GM19467 (cell line): ENCODE measurements around the gene GRIK4.

Experiments
- ATAC-seq: cut with Tn5 transposase; IDR thresholded peaks from one replicate; pipeline ENCODE4 v1.9.1; 2021; ENCODE audit warnings: mild to moderate bottlenecking, moderate library complexity; ENCODE audit not compliant: unreplicated experiment

The GRIK4 gene

DNA sequence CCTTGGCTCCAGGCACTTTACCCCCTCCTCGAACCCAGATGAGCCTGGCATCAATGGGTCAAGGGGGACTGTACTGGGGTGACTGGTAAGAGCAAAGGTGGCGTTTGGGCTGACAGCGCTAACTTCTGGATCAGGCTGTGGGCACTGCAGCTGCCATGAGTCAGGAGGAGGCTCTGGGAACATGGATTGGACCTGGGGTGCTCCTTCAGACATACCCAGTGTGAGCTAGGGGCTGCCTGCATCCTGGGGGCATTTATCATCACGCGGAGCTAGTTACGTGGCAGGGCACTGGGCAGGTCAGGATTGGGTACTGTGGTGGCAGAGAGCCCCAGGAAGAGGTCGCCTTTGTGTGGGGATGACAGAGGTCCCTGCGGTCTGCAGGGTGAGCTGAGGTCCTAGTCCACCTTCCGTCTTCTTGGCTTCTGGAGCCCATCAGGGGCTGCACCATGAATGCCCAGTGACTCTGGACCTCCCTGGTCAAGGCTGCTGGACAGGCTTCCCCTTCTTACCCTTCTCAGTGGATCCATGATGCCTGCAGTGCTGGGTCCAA is 13.1 kb downstream of the GRIK4 start:
- no peak for ATAC-seq

DNA sequence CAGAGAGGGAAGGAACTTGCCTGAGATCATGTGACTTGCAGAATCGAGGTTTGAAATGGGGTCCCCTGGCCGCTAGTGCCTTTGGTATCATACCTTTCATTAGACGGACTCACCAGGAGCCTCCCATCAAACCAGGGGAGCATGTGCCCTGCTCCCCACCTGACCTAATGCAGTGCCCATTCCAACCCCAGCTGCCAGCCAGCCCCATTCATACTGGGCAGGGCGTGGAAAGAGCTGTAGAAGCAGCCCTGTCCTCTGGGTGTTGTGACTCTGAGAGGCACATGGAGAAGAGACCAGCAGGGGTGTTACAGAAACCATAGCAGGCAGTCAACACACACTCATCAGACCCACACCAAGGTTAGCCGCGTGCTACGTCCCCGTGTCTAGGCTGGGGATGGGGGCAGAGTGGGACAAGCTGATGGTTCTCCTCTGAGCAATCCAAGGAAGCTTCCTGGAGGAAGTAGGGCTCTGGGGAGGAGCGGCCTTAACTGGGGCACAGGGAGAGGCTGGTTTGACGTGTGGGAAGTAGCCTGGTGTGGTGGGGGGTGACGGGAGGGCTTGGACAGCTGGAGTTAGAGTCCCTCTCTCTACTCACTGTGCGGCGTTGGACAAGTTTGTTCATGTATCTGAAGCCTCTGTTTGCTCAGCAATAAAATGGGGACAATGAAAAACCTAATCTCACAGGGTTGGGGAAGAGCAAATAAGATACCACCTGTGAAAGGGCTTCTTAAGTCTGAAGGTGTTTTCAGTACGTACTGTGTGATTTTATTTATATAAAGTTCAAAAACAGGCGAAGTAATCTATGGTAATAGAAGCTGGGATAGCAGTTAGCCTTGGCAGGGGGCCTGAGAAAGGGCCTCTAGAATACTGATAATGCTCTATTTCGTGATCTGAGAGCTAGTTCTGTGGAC is 14.0 kb downstream of the GRIK4 start:
- ATAC-seq, result no peak

DNA sequence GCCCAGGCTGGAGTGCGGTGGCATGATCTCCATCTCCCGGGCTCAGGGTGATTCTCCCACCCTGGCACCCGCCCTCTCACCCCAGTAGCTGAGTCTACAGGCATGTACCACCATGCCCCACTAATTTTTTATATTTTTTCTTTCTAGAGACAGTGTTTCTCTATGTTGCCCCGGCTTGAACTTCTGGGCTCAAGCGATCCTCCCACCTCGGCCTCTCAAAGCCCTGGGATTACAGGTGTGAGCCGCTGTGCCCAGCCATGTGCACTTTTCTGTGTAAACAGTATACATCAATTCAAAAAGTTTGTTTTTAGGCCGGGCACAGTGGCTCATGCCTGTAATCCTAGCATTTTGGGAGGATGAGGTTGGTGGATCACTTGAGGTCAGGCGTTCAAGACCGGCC is 14.7 kb downstream of the GRIK4 start:
- ATAC-seq, result no peak

DNA sequence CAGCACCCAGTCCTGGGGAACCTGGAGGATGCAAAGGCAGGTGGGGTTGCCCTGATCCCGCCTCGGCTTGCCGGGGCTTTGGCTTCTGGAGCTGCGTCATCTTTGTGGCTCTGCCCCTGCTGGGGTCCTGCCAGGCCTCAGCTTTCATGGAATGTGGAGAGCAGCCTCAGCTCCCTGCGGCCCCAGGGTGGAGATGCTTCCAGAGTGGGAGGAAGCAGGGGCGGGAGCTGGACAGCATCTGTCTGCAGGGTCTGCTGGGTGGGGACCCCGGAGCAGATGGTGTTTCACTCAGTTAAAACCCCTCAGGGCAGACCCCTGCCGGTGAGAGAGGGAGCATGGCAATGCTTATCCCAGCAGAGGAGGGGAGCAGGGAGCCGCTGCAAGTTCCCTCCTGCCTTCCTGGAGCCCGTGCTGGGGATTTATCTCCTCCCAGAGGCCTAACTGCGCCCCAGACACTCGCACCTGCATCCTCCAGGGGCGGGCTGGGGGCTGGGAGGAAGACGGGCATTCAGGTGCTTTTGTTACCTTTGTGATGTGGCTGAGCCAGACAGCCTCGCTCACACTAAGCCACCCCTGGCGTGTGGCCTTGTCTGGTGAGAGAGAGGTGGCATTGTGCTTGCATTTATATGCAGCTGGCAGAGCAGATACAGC is 15.7 kb downstream of the GRIK4 start:
- ATAC-seq, result no peak

DNA sequence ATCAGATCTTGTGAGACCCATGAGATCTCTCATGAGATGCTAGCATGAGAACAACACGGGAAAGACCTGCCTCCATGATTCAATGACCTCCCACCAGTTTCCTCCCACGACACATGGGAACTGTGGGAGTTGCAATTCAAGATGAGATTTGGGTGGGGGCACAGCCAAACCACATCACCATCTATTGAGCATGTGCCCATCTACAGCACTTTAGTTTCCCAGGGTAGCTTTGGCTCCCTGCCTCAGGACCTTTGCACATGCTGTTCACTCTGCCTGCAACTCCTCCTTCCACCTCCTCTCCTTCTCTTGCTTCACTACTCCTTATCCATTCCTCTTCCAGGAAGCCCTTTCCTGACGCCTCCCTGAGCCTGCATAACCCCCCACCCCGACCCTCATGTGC is 17.2 kb downstream of the GRIK4 start:
- ATAC-seq, result no peak

DNA sequence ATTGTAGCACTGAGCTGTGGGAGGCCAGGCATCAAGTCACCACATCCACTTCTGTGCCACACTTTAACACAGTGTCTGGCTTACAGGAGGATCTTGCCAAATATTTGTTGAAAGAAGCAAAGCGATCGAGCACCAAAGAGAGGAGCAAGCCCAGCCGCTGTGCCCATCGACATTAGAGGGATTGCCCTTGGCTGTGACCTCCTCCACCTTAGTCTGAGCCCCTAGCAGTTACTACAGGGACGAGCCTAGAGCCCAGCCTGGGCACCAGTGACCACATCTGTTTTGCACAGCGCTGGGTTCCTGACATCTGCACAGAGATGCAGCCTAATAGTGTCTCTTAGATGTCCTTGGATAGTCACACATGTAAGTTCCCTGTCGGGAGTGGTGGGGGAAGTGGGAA is 17.7 kb downstream of the GRIK4 start:
- no peak for ATAC-seq

DNA sequence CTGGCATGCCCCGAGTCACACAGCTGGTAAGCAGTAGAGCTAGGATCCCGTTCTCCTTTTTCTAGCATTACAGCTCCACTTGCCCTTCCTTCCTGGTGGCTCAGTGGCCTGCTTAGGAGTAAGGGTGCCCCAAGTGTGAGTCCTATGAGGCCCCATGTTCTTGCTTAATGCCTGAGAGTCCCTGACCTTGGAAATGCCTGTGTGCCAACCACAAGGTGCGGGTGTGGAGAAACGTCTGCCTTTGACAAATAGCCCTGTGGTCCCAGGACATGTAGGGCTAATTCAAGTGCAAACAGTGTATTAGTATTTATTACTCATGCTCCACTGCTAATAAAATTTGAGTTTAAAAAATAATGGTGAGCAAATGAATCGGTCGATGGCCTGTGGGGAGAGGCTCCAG is 18.4 kb downstream of the GRIK4 start:
- no peak for ATAC-seq

DNA sequence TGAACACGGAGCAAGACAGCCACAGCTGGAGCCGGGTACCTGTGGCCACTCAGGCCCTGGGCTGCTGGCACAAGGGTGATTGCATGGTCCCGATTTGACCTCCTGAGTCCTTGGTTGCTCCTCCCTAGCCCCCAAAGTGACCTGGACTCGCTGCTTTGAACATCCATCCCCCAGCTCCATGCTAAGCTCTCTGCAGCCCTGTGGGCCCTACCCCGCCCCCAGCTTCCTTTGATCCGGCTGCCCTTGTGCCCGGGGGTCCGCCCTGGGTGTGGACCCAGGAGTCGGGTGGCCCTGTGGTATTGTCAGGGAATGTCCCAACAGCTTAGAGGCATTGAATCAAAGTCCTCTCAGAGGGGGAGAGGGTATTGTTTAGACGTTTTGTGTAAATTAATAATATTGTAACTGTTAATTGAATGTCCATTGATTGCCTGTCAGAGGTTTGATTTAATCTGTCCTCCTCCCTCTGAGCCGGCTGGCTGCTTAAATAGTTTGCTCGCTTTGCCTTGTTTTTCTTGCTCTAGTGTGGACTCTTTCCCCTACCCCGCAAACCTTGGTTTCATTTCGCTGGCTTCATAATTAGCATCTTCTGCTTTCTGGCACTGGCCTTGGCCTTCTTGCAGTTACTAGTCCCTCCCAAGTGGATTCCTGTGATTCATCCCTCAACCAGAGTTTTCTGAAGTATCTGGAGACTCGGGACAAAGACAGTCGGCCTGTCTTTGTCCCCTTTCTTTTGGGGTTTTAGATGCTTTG is 20.7 kb downstream of the GRIK4 start:
- no peak for ATAC-seq

DNA sequence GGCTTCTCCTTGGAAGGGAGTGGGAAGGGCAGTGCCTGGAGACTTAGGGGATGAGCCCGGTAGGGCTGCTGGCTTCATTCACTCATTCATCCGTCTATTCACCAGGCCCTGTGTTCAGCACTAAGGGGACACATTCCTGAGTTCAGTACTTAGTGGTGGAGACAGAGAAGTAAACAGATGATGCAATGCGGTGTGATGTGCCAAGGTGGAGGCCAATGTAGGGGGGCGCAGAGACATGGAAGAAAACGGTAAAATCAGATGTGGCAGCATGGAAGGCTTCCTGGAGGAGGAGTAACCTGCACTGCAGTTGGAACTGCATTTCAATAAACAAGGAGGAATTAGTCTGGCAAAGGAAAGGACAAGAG is 21.3 kb downstream of the GRIK4 start:
- no peak for ATAC-seq

DNA sequence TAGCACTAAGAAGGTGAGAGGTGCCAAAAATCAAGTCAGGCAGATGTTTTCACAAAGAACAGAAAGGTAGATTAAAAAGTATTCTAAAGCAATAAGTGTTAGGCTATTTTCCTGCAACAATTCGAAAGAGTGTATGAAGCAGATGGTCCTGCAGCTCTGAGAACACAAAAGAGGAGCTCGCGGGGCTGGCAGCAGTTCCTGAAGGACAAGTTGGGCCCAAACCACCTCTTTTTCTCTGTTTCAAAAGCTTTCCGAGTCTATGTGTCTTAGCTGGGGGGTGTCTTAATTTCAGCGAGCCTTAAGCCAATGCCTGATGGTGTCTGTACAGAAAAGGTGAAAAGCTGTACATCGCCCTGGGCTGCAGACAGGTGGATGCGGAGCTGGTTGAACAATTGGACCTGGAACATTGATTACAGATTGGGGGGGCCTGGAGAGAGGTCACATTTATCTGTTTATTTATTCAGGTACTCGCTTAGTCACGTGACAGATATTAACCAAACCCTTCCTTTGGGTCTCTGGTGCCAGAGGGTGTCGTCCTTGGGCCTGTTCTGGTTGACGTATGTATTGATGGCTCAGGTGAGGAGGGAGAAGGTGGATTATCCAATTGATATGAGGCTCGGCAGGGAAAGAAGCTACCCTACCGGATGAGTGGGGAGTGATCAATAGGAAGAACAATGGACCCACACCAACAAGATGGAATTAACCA is 24.7 kb downstream of the GRIK4 start:
- ATAC-seq, result no peak

DNA sequence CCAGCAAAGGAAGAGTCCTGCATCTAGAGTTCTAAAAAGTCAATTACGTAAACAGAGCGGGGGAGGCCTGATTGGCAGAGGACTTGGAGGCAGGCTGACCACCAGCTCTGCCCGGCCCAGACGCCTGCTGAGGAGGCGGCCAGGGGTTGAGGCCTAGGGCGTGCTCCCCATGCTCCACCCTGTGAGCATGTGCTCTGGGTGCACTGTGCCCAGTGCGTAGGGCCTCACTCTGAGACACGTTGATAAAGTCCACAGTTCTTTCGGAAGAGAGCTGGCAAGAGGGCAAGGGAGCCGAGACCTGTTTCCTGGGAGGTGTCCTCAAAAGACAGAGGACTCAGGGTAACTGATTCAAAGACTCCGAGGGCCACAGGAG is 25.2 kb downstream of the GRIK4 start:
- no peak for ATAC-seq

DNA sequence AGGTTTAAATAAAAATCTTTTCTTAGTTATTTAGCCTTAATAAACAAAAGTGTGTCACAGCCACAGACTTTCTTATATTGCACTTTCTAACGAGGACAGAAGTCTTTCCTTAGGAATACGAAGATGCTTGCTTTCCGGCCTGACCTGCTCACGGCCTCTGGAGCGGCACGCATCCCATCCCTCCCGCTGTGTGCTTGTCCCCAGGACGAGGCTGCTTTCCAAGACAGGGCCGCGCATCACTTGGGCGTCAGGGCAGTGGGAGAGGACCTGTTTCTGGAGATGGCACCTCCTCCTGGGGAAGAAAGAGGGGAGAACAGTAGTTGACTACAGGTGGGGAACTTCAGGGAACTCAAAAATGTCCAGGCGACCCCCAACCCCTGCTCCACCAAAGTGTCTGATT is 26.4 kb downstream of the GRIK4 start:
- ATAC-seq, result no peak

DNA sequence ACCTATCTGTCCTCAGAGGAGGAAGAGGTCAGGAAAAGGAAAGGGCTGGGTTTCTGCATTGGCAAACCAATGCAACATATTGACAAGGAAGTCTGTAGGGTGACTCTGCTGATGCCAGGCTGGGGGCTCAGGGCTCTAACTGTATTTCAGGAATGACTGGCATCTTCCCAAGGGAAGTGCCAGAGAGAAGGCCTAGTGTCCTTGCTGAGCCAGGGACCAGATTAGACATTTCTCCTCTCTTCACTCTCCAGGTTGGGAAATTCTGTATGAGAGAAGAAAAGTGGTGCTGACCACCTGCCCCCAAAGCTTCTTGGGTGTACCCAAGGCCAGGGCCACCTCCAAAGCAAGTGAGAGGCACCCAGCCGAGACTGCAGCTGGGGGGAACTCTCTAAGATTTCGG is 27.2 kb downstream of the GRIK4 start:
- ATAC-seq, result no peak

DNA sequence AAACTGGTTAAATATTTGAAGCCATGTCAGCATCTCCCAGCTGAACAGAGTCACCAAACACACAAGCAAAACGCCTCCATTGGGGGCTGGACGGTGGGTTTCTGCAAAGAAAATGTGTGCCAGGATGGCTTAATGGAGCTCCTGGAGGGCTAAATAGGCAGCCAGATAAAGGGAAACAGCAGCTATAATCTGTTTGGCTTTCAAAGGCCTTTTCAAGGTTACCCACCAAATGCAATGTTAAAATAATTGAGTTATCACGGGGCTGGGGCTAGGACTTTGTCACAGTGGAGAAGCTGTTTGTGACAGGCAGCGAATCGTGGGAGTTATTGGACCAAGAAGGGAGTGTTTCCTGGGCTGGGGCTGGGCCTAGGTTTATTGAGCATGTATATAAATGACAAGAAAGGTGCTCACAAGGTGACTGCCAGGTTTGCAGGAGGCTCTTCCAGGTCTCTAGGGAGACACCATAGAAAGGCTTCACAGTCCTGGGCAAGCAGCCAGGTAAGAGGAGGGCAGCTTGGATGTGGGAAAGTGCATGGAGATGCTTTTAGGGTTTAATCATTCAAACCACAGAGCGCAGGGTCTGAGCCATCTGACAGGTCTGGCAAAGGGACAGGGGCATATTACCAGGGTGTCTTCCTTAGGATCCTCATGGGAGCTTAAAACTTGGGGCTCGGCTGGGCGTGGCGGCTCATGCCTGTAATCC is 28.3 kb downstream of the GRIK4 start:
- no peak for ATAC-seq

DNA sequence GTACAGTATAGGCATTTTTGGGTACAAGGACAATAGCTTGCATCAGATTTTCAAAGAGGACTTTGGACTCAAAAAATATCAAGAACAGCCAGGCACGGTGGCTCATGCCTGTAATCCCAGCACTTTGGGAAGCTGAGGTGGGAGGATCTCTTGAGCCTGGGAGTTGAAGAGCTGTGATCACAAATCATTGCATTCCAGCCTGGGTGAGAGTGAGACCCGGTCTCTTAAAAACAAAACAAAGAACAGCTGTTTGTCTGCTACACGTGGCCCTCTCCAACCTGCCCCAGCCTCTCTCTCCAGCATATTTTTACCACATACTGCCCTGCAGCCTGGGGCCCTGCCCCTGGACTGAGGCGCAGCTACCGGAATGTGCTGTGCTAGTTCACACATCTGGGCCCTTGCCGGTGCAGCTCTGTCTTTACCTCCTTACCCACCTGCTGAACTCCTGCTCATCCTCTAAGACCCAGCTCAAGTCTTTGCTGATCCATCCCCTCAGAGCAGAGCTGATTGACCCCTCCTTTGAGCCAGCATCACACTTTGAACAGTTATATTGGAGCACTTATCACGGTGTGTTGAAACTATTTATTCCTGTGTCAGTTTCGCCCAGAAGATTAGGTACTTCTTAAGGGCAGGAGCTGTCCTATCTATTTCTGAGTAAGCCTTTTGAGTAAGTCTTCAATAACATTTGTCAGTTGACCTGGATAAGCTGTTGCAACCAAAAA is 29.4 kb downstream of the GRIK4 start:
- ATAC-seq, result no peak

DNA sequence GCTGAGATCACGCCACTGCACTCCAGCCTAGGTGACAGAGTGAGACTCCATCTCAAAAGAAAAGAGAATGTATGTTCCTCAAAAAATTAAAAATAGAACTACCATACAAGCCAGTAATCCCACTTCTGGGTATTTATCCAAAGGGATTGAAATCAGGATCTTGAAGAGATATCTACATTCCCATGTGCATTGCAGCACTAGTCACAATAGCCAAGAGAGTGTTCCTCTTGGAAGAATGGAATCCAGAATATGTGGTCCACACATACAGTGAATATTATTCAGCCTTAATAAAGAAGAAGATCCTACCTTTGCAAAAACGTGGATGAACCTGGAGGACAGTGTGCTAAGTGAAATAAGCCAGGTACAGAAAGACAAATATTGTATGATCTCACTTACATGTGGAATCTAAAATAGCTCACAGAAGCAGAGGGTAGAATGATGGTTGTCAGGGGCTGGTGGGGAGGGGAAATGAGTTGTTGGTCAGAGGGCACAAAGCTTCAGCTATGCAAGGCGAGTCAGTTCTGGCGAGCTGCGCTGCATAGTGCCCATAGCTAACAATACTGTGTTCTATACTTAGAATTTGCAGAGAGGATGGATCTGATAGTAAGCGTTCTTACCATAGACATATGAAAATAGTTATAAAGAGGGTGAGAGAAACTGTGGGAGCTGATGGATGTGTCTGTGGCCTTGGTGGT is 32.1 kb downstream of the GRIK4 start:
- ATAC-seq, result no peak

DNA sequence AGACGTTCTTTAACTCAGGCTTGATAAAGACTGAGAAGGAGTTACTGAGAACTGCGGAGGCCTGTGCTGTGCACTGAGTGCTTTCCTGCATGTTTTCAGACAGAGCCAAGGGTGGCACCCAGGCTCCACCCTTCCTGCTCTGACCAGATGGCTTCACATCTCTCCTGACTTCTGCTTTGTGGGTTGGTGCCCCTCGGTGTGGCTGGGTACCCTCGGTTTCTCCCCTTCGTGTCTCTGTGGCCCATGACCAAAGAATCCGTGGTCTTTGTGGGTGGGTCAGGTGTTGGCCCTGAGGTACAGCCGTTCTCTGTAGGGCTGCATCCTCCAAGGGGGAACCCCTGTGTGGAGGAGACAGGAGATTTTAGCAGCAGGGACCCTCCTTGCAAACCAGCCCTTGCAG is 34.3 kb downstream of the GRIK4 start:
- ATAC-seq, result no peak

DNA sequence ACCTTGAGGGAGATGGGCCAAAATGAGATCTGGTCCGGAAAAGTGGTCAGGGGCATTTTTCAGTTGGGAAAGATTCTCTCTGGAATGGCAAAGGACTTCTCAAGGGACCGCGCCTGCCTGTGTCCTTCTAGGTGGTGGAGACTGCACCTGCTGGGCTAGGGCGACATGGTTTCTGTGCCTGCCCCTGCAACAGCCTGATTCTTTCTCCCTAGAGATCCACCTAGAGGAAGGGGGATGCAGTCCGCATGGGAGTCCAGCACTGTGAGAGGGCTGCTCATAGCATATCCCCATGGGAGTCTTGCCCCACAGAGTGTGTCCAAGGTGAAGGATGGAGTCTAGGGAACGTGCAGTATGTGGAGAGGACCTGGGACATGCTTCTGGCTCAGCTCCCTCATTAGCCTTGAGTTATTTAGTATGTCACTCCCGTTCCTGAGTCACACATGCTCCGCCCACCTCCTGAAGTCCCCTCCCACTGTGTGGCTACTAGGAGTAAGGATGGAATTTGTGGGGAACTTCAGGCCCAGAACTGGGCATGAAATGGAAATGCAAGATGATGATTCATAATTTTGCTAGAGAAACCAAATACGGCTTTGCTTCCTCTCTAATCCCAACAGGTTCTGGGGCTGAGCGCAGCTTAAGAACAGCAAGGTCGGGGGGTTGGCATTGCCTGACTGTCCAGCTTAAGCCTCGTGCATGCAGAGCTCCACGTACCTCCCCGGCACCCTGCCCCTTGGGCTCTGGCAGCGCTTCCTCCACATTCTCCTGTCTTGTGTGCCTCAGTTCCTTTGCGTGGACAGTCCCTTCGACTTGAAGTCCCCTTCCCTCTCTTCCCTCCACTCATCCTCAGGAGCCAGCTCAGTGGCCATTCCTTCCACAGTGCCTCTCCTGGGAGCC is 35.0 kb downstream of the GRIK4 start:
- ATAC-seq, result no peak
